Liver (tissue), 9 donors: ENCODE results near the gene ZNF335. TPM values are rescaled to one million over a fixed set of nuclear protein-coding genes. Genes with fewer than 3 reads are reported as not detected.

ENCODE experiments used
- DNase-seq: peaks from one replicate; pipeline ENCODE4 v3.0.0-alpha.2; 2017; ENCODE audit warnings: low spot score
- H3K27ac ChIP-seq, 2 donors: one replicate each; pipeline ENCODE4 v1.7.0; 2013; ENCODE audit warnings: inconsistent platforms in 2 of 2, low read length in 2 of 2, control low read depth in 1 of 2, low read depth in 1 of 2, mild to moderate bottlenecking in 1 of 2
- H3K27me3 ChIP-seq, 4 donors: one replicate each; pipeline versions ENCODE4 v1.6.1 to v1.7.0; 2013; ENCODE audit warnings: low read length in 3 of 4, inconsistent platforms in 1 of 4, mild to moderate bottlenecking in 1 of 4, moderate library complexity in 1 of 4; ENCODE audit not compliant: control insufficient read depth in 4 of 4, insufficient read depth in 4 of 4
- H3K36me3 ChIP-seq, 4 donors: one replicate each; pipeline versions ENCODE4 v1.6.1 to v1.7.0; 2013; ENCODE audit warnings: low read length in 3 of 4, mild to moderate bottlenecking in 3 of 4, low read depth in 1 of 4, moderate library complexity in 1 of 4; ENCODE audit not compliant: control insufficient read depth in 4 of 4, insufficient read depth in 3 of 4
- H3K4me1 ChIP-seq, 4 donors: one replicate each; pipeline versions ENCODE4 v1.6.1 to v1.7.0; 2013; ENCODE audit warnings: low read length in 3 of 4, mild to moderate bottlenecking in 3 of 4, moderate library complexity in 1 of 4; ENCODE audit not compliant: control insufficient read depth in 4 of 4, insufficient read depth in 4 of 4
- H3K4me3 ChIP-seq, 3 donors: one replicate each; pipeline versions ENCODE4 v1.6.1 to v1.7.0; 2013; ENCODE audit warnings: low read length in 3 of 3, control low read depth in 1 of 3, low read depth in 1 of 3, mild to moderate bottlenecking in 1 of 3
- H3K9ac ChIP-seq, 2 donors: one replicate each; pipeline ENCODE4 v1.7.0; 2013; ENCODE audit warnings: low read length in 2 of 2, mild to moderate bottlenecking in 2 of 2, moderate library complexity in 2 of 2, control low read depth in 1 of 2, low read depth in 1 of 2
- H3K9me3 ChIP-seq, 4 donors: one replicate each; pipeline versions ENCODE4 v1.6.1 to v1.7.0; 2013; ENCODE audit warnings: low read length in 3 of 4; ENCODE audit not compliant: control insufficient read depth in 4 of 4
- EGR1 ChIP-seq, 2 donors: IDR thresholded peaks; 2 replicates each; pipeline ENCODE4 v1.6.1; 2016 to 2018; ENCODE audit warnings: antibody characterized with exemption in 2 of 2, low read depth in 2 of 2
- FOXA1 ChIP-seq: IDR thresholded peaks from 2 replicates; pipeline ENCODE4 v1.6.1; 2016; ENCODE audit warnings: antibody characterized with exemption
- FOXA2 ChIP-seq: IDR thresholded peaks from 2 replicates; pipeline ENCODE4 v1.6.1; 2016; ENCODE audit warnings: antibody characterized with exemption
- HNF4A ChIP-seq, 2 donors: conservative IDR thresholded peaks; 2 replicates each; pipeline ENCODE4 v1.6.1; 2016; ENCODE audit warnings: antibody characterized with exemption in 2 of 2, mild to moderate bottlenecking in 2 of 2
- JUND ChIP-seq, 2 donors: IDR thresholded peaks; 2 replicates each; pipeline ENCODE4 v1.6.1; 2016; ENCODE audit warnings: antibody characterized with exemption in 2 of 2
- NR2F2 ChIP-seq: IDR thresholded peaks from 2 replicates; pipeline ENCODE4 v1.6.1; 2016; ENCODE audit warnings: antibody characterized with exemption
- RAD21 ChIP-seq, 2 donors: IDR thresholded peaks; 2 replicates each; pipeline ENCODE4 v1.6.1; 2016; ENCODE audit warnings: antibody characterized with exemption in 2 of 2, mild to moderate bottlenecking in 2 of 2
- RXRA ChIP-seq, 2 donors: IDR thresholded peaks; 2 replicates each; pipeline ENCODE4 v1.6.1; 2017 to 2018; ENCODE audit warnings: antibody characterized with exemption in 2 of 2, mild to moderate bottlenecking in 1 of 2
- SP1 ChIP-seq: IDR thresholded peaks from 2 replicates; pipeline ENCODE4 v1.6.1; 2018; ENCODE audit warnings: antibody characterized with exemption, mild to moderate bottlenecking
- TAF1 ChIP-seq: conservative IDR thresholded peaks from 2 replicates; pipeline ENCODE4 v1.6.1; 2016; ENCODE audit warnings: antibody characterized with exemption, mild to moderate bottlenecking
- YY1 ChIP-seq: IDR thresholded peaks from 2 replicates; pipeline ENCODE4 v1.6.1; 2016; ENCODE audit warnings: antibody characterized with exemption, mild to moderate bottlenecking
- WGBS: extraction: QIAGEN DNeasy Blood & Tissue Kit; methylation state at CpG from one replicate; pipeline ENCODE4 v1.1.7; 2013; 5-methylcytosine and 5-hydroxymethylcytosine counted together
- polyA plus RNA-seq, 2 donors: library from polyadenylated mRNA; stranded (reverse) in 1 of 2; unstranded in 1 of 2; fragments of 200-250 nt in 1 of 2; fragments of >200 nt in 1 of 2; fragmentation: Nextera tagmentation in 1 of 2; extraction: Ambion mirVana in 1 of 2; gene quantifications; one replicate each; pipeline versions ENCODE4 v1.2.1 to v1.2.3, GENCODE V29; 2013 to 2015
- total RNA-seq, 2 donors: library from RNA; depleted of rRNA; stranded (reverse); fragments of >200 nt; gene quantifications; one replicate each; pipeline ENCODE4 v1.2.3, GENCODE V29; 2014
- TF ChIP-seq, protein P1 (sequence below): IDR thresholded peaks from 2 replicates; pipeline ENCODE4 v1.6.1; 2016; ENCODE audit warnings: antibody characterized with exemption
- TF ChIP-seq, protein P2 (sequence below): IDR thresholded peaks from 2 replicates; pipeline ENCODE4 v1.6.1; 2016; ENCODE audit warnings: antibody characterized with exemption
- TF ChIP-seq, protein P3 (sequence below): fragments of 150-350 bp; IDR thresholded peaks from 2 replicates; pipeline ENCODE4 v1.5.1; 2017; ENCODE audit warnings: improper control_type of control experiment, low read depth, low read length; ENCODE audit not compliant: missing input control
- TF ChIP-seq, protein P4 (sequence below): IDR thresholded peaks from 2 replicates; pipeline ENCODE4 v1.6.1; 2016; ENCODE audit warnings: antibody characterized with exemption, mild to moderate bottlenecking
- TF ChIP-seq, protein P5 (sequence below): IDR thresholded peaks from 2 replicates; pipeline ENCODE4 v1.6.1; 2016; ENCODE audit warnings: antibody characterized with exemption
- donor health status: healthy.
- donor health status: healthy.
- donor health status: healthy.
- donor health status: healthy.
- donor health status: healthy.

The ZNF335 gene
- total and polyA plus RNA-seq, 4 donors: 3.0 to 14.6 (median 6.6) TPM

DNA sequence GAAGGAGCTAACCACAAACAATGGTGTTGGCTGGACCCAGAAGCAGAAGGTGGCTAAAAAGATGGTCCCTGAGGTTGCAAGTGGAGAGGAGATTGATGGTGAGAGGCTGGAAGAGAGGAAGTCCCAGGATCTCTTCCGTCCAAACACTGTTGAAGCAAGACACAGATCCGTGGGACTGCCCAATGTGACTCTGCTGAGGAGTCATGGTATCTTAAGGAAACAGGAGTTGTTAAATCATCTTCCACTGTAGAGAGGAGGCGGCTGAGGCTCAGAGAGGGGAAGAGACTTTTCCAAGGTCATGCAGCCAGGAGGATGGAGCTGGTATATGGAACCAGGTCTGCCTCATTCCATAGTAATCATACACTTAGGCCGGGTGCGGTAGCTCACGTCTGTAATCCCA lies 4.1 kb upstream of the ZNF335 start:
- DNase-seq: no peak
- Histone ChIP-seq H3K27me3 (no peaks in the 10 kb centered on the region), H3K36me3 (no peaks in the 10 kb centered on the region), H3K27ac (no peak overlapping the region), H3K9ac (no peak overlapping the region), H3K9me3 (no peaks in the 10 kb centered on the region), H3K4me1 (peaks cover 0 to 6% (median 3%) of the 10 kb centered on the region in 4 donors), H3K4me3 (no peak overlapping the region)
- TF ChIP-seq RXRA (IDR thresholded peaks at IDR 0.05) (no peak), YY1 (no peak), HNF4A (conservative IDR thresholded peaks at IDR 0.05) (no peak), FOXA2 (no peak), NR2F2 (no peak), FOXA1 (no peak), JUND (IDR thresholded peaks at IDR 0.05) (no peak), SP1 (no peak)
- TF ChIP-seq, protein P1, sequence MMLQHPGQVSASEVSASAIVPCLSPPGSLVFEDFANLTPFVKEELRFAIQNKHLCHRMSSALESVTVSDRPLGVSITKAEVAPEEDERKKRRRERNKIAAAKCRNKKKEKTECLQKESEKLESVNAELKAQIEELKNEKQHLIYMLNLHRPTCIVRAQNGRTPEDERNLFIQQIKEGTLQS: no peak
- TF ChIP-seq, protein P2, sequence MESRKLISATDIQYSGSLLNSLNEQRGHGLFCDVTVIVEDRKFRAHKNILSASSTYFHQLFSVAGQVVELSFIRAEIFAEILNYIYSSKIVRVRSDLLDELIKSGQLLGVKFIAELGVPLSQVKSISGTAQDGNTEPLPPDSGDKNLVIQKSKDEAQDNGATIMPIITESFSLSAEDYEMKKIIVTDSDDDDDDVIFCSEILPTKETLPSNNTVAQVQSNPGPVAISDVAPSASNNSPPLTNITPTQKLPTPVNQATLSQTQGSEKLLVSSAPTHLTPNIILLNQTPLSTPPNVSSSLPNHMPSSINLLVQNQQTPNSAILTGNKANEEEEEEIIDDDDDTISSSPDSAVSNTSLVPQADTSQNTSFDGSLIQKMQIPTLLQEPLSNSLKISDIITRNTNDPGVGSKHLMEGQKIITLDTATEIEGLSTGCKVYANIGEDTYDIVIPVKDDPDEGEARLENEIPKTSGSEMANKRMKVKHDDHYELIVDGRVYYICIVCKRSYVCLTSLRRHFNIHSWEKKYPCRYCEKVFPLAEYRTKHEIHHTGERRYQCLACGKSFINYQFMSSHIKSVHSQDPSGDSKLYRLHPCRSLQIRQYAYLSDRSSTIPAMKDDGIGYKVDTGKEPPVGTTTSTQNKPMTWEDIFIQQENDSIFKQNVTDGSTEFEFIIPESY: no peak
- 83% methylated on average over 6 of the region's 6 CpGs for WGBS

DNA sequence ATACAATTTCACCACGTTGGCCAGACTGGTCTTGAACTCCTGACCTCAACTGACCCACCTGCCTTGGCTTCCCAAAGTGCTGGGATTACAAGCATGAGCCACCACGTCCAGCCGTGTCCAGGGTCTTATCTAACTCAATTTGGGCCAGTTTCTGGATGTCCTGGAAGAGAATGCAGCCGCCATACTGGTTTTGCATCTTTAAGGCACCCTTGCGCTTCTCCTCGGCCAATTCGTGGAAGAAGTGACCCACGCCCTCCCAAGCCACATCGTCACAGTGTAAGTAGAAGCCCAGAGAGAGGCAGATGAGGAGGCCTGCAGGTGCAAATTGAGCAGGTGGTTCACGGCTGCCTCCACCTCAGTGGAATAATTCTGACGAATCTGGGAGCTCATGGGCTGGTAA lies 3.7 kb upstream of the ZNF335 start:
- H3K27me3 ChIP-seq: no peaks in the 10 kb centered on the region
- no peak for DNase-seq
- TF ChIP-seq NR2F2 (no peak), HNF4A (conservative IDR thresholded peaks at IDR 0.05) (no peak), SP1 (no peak), TAF1 (no peak), JUND (IDR thresholded peaks at IDR 0.05) (no peak), EGR1 (IDR thresholded peaks at IDR 0.05; ENCODE audit: low read depth in 2 of 2) (no peak), RAD21 (IDR thresholded peaks at IDR 0.05) (no peak), RXRA (IDR thresholded peaks at IDR 0.05) (no peak), YY1 (no peak), FOXA1 (no peak)
- TF ChIP-seq, protein P1: no peak
- TF ChIP-seq, protein P3, sequence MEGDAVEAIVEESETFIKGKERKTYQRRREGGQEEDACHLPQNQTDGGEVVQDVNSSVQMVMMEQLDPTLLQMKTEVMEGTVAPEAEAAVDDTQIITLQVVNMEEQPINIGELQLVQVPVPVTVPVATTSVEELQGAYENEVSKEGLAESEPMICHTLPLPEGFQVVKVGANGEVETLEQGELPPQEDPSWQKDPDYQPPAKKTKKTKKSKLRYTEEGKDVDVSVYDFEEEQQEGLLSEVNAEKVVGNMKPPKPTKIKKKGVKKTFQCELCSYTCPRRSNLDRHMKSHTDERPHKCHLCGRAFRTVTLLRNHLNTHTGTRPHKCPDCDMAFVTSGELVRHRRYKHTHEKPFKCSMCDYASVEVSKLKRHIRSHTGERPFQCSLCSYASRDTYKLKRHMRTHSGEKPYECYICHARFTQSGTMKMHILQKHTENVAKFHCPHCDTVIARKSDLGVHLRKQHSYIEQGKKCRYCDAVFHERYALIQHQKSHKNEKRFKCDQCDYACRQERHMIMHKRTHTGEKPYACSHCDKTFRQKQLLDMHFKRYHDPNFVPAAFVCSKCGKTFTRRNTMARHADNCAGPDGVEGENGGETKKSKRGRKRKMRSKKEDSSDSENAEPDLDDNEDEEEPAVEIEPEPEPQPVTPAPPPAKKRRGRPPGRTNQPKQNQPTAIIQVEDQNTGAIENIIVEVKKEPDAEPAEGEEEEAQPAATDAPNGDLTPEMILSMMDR: no peak
- TF ChIP-seq, protein P4, sequence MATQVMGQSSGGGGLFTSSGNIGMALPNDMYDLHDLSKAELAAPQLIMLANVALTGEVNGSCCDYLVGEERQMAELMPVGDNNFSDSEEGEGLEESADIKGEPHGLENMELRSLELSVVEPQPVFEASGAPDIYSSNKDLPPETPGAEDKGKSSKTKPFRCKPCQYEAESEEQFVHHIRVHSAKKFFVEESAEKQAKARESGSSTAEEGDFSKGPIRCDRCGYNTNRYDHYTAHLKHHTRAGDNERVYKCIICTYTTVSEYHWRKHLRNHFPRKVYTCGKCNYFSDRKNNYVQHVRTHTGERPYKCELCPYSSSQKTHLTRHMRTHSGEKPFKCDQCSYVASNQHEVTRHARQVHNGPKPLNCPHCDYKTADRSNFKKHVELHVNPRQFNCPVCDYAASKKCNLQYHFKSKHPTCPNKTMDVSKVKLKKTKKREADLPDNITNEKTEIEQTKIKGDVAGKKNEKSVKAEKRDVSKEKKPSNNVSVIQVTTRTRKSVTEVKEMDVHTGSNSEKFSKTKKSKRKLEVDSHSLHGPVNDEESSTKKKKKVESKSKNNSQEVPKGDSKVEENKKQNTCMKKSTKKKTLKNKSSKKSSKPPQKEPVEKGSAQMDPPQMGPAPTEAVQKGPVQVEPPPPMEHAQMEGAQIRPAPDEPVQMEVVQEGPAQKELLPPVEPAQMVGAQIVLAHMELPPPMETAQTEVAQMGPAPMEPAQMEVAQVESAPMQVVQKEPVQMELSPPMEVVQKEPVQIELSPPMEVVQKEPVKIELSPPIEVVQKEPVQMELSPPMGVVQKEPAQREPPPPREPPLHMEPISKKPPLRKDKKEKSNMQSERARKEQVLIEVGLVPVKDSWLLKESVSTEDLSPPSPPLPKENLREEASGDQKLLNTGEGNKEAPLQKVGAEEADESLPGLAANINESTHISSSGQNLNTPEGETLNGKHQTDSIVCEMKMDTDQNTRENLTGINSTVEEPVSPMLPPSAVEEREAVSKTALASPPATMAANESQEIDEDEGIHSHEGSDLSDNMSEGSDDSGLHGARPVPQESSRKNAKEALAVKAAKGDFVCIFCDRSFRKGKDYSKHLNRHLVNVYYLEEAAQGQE: no peak
- TF ChIP-seq, protein P5, sequence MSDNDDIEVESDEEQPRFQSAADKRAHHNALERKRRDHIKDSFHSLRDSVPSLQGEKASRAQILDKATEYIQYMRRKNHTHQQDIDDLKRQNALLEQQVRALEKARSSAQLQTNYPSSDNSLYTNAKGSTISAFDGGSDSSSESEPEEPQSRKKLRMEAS: no peak
- TF ChIP-seq, protein P2: no peak
- H3K4me1 ChIP-seq: peaks cover 0 to 9% (median 4%) of the 10 kb centered on the region in 4 donors
- no peak overlapping the region for H3K4me3 ChIP-seq
- WGBS: 84% methylated on average over 11 of the region's 11 CpGs
- no peak overlapping the region for H3K9ac ChIP-seq
- no peak overlapping the region for H3K27ac ChIP-seq
- H3K36me3 ChIP-seq: no peaks in the 10 kb centered on the region
- no peaks in the 10 kb centered on the region for H3K9me3 ChIP-seq
